ENCODE results near the gene NT5C1A.

DNA sequence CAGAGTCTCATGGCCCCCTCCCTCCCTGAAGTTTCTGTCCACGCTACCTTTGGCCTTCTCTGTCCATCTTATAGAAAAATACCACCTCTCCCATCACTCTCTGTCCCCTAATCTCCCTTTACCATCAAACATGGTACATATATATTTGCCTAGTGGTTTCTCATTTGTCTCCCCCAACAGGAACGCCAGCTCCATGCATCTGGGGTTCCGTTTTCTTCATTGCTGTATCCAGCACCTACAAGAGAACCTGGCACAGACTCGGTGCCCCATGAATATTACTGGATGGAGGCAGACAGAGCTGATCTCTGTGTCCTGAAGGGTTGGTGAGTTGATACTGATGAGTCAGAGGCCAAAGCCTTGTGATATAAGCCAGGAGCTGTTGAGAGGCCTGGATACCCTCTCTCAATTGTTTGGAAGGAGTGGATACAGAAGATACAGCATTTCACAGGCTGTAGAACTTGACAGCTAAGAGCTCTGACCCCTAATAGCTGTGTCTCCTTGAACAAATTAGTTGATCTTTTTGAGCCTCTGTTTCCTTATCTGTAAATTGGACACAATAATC lies 54.3 kb downstream of the NT5C1A start:
- TF ChIP-seq, protein P1, sequence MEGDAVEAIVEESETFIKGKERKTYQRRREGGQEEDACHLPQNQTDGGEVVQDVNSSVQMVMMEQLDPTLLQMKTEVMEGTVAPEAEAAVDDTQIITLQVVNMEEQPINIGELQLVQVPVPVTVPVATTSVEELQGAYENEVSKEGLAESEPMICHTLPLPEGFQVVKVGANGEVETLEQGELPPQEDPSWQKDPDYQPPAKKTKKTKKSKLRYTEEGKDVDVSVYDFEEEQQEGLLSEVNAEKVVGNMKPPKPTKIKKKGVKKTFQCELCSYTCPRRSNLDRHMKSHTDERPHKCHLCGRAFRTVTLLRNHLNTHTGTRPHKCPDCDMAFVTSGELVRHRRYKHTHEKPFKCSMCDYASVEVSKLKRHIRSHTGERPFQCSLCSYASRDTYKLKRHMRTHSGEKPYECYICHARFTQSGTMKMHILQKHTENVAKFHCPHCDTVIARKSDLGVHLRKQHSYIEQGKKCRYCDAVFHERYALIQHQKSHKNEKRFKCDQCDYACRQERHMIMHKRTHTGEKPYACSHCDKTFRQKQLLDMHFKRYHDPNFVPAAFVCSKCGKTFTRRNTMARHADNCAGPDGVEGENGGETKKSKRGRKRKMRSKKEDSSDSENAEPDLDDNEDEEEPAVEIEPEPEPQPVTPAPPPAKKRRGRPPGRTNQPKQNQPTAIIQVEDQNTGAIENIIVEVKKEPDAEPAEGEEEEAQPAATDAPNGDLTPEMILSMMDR (IDR thresholded peaks at IDR 0.05; ENCODE audit: low read depth, low read length), result no peak
- no peak for TF ChIP-seq EZH2phosphoT487 (IDR thresholded peaks at IDR 0.05; ENCODE audit: low read depth)
